HG03175 (cell line): ENCODE data around the gene PLPP1.

Experiments used
- ATAC-seq: cut with Tn5 transposase; IDR thresholded peaks from one replicate; pipeline ENCODE4 v1.9.1; 2021; ENCODE audit warnings: mild to moderate bottlenecking, moderate library complexity; ENCODE audit not compliant: unreplicated experiment

Gene PLPP1

GRCh38 chr5:55453211-55453610 is 81.6 kb downstream of the PLPP1 start:
- no peak for ATAC-seq

- no peak for ATAC-seq
These were observed 82.8 kb downstream of the PLPP1 start for GRCh38 chr5:55451976-55452375.

DNA sequence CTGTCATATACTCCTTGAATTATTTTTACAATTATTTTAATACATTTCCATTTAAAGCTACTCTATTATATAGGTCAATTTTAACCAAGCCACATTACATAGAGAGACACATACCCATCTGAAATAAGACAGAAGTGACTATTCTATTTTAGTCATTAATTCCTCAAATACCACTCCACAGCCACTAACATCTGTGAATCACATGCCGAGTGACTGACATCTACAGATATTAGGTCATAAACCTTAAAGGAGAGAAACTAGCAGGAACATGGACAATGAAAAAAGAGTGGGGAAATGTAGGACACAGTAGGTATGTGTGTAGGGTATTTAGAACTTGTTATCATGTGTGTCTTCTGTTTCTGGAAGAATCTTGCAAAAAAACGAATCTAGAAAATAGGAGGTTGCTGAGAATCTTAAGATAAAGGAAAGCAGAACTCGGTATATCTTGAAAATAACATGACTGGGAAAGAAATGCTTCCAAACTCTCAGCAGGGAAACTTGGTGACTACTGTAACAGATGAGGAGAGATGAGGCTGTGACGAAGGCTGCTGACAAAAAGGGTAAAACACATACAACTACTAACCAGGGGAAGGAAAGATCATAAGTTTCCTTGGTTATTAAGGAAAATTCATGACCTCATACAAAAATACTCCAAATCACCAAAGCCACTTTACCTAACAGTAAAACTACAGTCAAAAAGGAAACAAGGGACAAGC is 84.6 kb downstream of the PLPP1 start:
- ATAC-seq = no peak

- ATAC-seq = no peak
These were observed 88.0 kb downstream of the PLPP1 start for GRCh38 chr5:55446640-55447351.

GRCh38 chr5:55445791-55446190 is 89.0 kb downstream of the PLPP1 start:
- ATAC-seq = no peak

DNA sequence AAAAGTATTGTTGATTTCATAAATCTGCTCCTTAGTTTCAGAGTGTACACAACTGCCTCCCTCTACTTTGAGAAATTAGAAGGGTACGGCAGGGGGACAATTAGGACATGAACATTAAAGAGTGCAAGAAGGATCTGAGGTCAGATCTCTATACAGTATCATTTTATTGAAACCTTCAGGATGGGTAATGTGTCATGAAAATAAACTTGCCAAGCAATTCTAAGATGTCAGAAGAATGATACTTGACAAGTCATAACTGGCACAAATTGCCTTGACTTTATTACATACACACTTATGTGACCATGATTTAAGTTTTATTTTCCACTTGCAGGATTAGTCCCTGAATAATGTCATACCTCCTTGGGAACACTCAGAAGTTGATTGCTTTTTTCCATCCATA is 92.8 kb downstream of the PLPP1 start:
- ATAC-seq = no peak

- ATAC-seq = no peak
These were observed 93.5 kb downstream of the PLPP1 start for GRCh38 chr5:55441107-55441771.

DNA sequence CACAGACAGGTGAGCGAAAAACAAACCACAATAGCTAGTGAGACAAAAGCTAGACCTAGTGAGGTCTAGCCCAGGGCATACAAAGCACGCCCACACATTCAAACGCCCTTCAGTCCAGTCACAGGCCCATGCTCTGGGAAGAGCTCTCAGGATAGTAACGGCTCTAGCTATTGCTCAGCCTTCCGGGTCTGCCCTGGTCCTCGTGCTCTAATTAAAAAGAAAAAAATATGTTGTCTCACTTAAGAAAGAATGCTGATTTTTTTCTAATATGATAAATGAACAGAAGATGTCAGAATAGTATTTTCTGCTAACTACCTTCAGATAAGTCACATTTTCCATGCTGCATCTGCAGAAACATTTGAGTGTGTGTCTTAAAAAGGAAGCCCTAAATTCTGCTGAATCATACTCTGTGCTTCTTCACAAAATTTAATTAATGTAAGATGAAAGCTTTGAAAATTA is 94.5 kb downstream of the PLPP1 start:
- ATAC-seq = no peak

DNA sequence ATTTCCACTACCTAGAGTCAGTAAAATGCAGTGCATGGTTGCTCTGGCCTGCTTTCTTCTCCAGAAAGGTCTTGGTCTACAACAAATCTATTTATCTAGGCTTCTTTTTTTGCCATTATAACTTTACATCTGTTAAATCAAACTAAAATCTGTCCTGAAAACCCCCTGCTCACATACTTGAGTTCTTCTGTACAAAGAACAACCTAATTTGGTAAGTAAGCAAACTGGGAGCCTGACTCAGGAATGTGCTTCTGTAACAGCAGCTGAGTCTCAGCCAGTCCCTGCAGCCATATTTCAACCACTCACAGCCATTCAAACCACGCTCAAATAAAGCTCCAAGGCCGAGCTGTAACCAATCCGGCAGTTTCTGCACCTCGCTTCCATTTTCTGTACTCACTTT is 95.8 kb downstream of the PLPP1 start:
- no peak for ATAC-seq

GRCh38 chr5:55437859-55438206 is 96.9 kb downstream of the PLPP1 start:
- ATAC-seq = no peak

DNA sequence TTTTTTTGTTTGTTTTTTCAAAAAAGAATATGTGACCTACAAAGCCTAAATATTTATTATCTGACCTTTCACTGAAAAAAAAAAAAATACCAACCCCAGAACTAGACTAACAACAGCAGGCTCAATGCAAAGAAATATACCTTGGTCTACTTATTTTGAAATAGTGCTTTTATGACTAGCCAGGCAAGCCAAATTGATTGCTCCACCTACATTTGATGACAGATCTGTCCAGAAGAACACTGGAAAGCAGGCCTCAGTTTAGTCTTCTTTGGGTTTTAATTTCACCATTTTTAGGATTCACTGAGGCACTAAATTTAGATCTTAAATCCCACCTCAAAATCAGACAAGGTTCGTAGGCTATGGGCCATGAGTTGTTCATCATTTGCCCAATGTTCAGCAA is 97.3 kb downstream of the PLPP1 start:
- ATAC-seq = no peak

DNA sequence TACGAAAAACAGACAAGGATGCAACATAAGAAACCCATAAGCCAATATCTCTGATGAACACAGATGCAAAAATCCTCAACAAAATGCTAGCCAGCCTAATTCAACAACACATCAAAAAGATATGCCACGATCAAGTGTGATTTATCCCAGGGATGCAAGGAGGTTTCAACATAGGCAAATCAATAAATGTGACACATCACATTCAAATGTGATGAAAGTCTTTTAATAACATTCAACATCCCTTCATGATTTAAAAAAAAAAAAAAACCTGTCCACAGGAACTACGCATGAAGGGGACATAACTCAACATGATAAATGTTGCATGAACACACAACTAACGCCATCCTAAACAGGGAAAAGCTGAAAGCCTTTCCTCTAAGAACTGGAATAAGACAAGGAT is 102.2 kb downstream of the PLPP1 start:
- ATAC-seq = no peak

DNA sequence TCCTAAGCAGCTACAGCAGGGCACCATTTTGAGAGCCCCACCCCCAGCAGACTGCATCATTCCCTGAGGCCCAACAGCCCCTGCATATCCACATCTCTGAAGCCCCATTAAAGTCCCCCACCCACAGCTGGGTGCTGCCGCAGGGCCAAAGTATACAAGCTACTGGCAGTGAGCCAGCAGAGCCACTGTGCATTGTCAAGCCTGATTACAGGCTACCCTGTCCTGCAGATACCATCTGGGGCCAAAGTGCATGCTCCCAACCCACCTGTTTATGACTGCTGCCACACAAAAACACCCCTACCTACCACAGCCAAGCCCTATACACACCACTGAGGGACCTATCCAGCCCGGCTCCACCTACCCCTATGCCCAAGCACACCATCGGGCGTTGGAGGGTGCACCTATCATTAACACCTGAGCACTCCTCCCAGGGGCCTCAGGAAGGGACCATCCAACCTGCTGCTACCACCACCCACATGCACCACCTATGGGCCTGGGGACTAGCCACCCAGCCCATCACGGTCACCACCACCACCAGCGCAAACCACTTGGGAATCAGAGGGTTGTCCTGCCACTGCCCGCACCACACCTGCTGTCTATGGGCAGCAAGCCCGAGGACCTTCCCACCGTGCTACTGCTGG is 105.0 kb downstream of the PLPP1 start:
- ATAC-seq = no peak

GRCh38 chr5:55429221-55429612 is 105.5 kb downstream of the PLPP1 start:
- ATAC-seq = no peak

GRCh38 chr5:55427157-55427556 is 107.6 kb downstream of the PLPP1 start:
- no peak for ATAC-seq

GRCh38 chr5:55426455-55426854 is 108.3 kb downstream of the PLPP1 start:
- ATAC-seq = no peak

GRCh38 chr5:55421074-55421529 is 113.7 kb downstream of the PLPP1 start:
- peak; percentile 81 for ATAC-seq

- ATAC-seq = no peak
These were observed 115.5 kb downstream of the PLPP1 start for GRCh38 chr5:55418994-55419968.

GRCh38 chr5:55416306-55416705 is 118.5 kb downstream of the PLPP1 start:
- no peak for ATAC-seq

DNA sequence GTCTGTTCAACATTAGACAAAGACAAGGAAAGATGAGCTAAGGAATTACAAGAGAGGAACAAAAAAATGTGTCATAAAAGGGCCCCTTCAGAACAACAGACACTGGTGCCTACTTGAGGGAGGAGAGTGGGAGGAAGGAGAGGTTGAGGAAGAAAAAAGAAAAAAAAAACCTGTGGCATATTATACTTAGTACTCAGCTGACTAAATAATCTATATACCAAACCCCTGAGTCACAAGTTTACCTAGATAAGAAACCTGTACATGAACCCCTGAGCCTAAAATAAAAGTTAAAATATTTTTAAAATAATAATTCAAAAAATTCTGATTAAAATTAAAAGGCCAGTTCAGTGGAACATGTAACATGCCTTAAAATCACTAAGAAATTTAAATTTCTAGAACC is 119.7 kb downstream of the PLPP1 start:
- ATAC-seq = no peak
